GM10266 (cell line): ENCODE measurements around the gene PEX26.
A peak's percentile ranks its signal among the peaks of the same experiment; 100 is the strongest.

ENCODE experiments used
- DNase-seq: peaks from one replicate; pipeline ENCODE4 v3.0.0; 2012; ENCODE audit errors: extremely low spot score
- CTCF ChIP-seq: IDR thresholded peaks from 2 replicates; pipeline ENCODE4 v1.5.1; 2012; ENCODE audit warnings: mild to moderate bottlenecking, low read depth; ENCODE audit not compliant: control insufficient read depth, insufficient read depth; ENCODE audit errors: missing control alignments

Gene PEX26

GRCh38 chr22:18077639-18078328 is at the start of gene PEX26:
Gene PEX26 (plus strand): TSS chr22:18077990. CDS start chr22:18078377, 387 bp downstream.
- peak; percentile 95 for DNase-seq
- TF ChIP-seq CTCF: no peak

- no peak for TF ChIP-seq CTCF
- peak; percentile 65 for DNase-seq
Observed at GRCh38 chr22:18028817-18029527, 48.8 kb upstream of the PEX26 start.

GRCh38 chr22:18029686-18030267 is 48.0 kb upstream of the PEX26 start:
- no peak for DNase-seq
- no peak for TF ChIP-seq CTCF

- TF ChIP-seq CTCF: no peak
- DNase-seq: no peak
Observed at GRCh38 chr22:18031695-18032454, 45.9 kb upstream of the PEX26 start.

- no peak for DNase-seq
- TF ChIP-seq CTCF: no peak
Observed at GRCh38 chr22:18032455-18033101, 45.2 kb upstream of the PEX26 start.

GRCh38 chr22:18033204-18033998 is 44.4 kb upstream of the PEX26 start:
- TF ChIP-seq CTCF: no peak
- no peak for DNase-seq
